Keratinocyte (primary cell): ENCODE data around the gene ENTPD5. TPM values are rescaled to one million over a fixed set of nuclear protein-coding genes. Genes with fewer than 3 reads are reported as not detected.

Experiments
- DNase-seq: peaks from one replicate; pipeline ENCODE4 v3.0.0-alpha.2; 2011; ENCODE audit warnings: low read depth, missing footprints, low spot score
- FAIRE-seq: peaks from 2 replicates; lab custom pipeline; 2011; peaks lifted over from hg19 to GRCh38; lab: Jason Lieb, UNC
- H2AFZ ChIP-seq: 2 replicates; pipeline ENCODE4 v1.6.0; 2012; ENCODE audit warnings: low read length, control low read depth, inconsistent platforms; ENCODE audit not compliant: control insufficient read depth
- H3K27ac ChIP-seq: 2 replicates; pipeline ENCODE4 v1.5.1; 2011; ENCODE audit warnings: low read length; ENCODE audit not compliant: control insufficient read depth, insufficient read depth
- H3K27me3 ChIP-seq: 3 replicates; pipeline ENCODE4 v1.6.0; 2011; ENCODE audit warnings: low read length; ENCODE audit not compliant: control insufficient read depth, insufficient read depth; ENCODE audit errors: extremely low read depth
- H3K36me3 ChIP-seq, 2 experiments: 2 replicates in 1 of 2; 3 replicates in 1 of 2; pipeline ENCODE4 v1.5.1; 2011; ENCODE audit warnings: low read length in 2 of 2, mild to moderate bottlenecking in 1 of 2; ENCODE audit not compliant: control insufficient read depth in 2 of 2, insufficient read depth in 2 of 2; ENCODE audit errors: extremely low read depth in 1 of 2
- H3K4me1 ChIP-seq: 3 replicates; pipeline ENCODE4 v1.5.1; 2011; ENCODE audit warnings: low read length; ENCODE audit not compliant: control insufficient read depth, insufficient read depth; ENCODE audit errors: extremely low read depth
- H3K4me2 ChIP-seq: 3 replicates; pipeline ENCODE4 v1.6.0; 2011; ENCODE audit warnings: low read depth, low read length; ENCODE audit not compliant: control insufficient read depth, insufficient read depth; ENCODE audit errors: extremely low read depth
- H3K4me3 ChIP-seq, 3 experiments: fragments of 200-600 bp in 1 of 3; sonication (generic) in 1 of 3; 2 replicates in 2 of 3; 3 replicates in 1 of 3; pipeline ENCODE4 v1.5.1; 2011 to 2016; ENCODE audit warnings: low read length in 3 of 3, mild to moderate bottlenecking in 3 of 3, control low read depth in 2 of 3, inconsistent platforms in 1 of 3, low read depth in 1 of 3, mixed read lengths in 1 of 3, mixed run types in 1 of 3, moderate library complexity in 1 of 3; ENCODE audit not compliant: control insufficient read depth in 2 of 3, insufficient read depth in 2 of 3; ENCODE audit errors: extremely low read depth in 1 of 3
- H3K79me2 ChIP-seq: 2 replicates; pipeline ENCODE4 v1.6.0; 2012; ENCODE audit warnings: low read length; ENCODE audit not compliant: control insufficient read depth, insufficient read depth
- H3K9ac ChIP-seq: 3 replicates; pipeline ENCODE4 v1.6.0; 2011; ENCODE audit warnings: low read length; ENCODE audit not compliant: control insufficient read depth, insufficient read depth; ENCODE audit errors: extremely low read depth
- H3K9me1 ChIP-seq: 3 replicates; pipeline ENCODE4 v1.6.0; 2011; ENCODE audit warnings: low read length; ENCODE audit not compliant: control insufficient read depth, insufficient read depth; ENCODE audit errors: extremely low read depth
- H3K9me3 ChIP-seq: 2 replicates; pipeline ENCODE4 v1.5.1; 2012; ENCODE audit warnings: low read depth, low read length; ENCODE audit not compliant: control insufficient read depth
- H4K20me1 ChIP-seq: 3 replicates; pipeline ENCODE4 v1.6.0; 2011; ENCODE audit warnings: low read length; ENCODE audit not compliant: control insufficient read depth, insufficient read depth; ENCODE audit errors: extremely low read depth
- EZH2 ChIP-seq: IDR thresholded peaks from one replicate; pipeline ENCODE4 v1.6.1; 2012; ENCODE audit warnings: inconsistent platforms, mild to moderate bottlenecking, low read length, moderate library complexity
- dilution Hi-C: fragments of 300-500 bp; cut with MboI; formaldehyde crosslinking; loops from one replicate; pipeline ENCODE4 v1.7.0; 2020; ENCODE audit warnings: low sequenced_read_pairs; ENCODE audit not compliant: extremely low pct_ligation_motif_present
- polyA plus RNA-seq, 5 experiments: library from polyadenylated mRNA; depleted of rRNA in 3 of 5; stranded (reverse) in 3 of 5; stranded (forward) in 1 of 5; unstranded in 1 of 5; fragments of >200 nt; gene quantifications; 1 replicate in 1 of 5; 2 replicates in 3 of 5; 3 replicates in 1 of 5; pipeline versions ENCODE4 v1.2.1 to v1.2.3, GENCODE V29; 2011 to 2012; ENCODE audit warnings: missing spikeins in 2 of 5, low read depth in 1 of 5, low replicate concordance in 1 of 5
- TF ChIP-seq, protein P1 (sequence below), 3 experiments: IDR thresholded peaks in 1 of 3; conservative IDR thresholded peaks in 1 of 3; optimal IDR thresholded peaks in 1 of 3; 2 replicates in 2 of 3; 3 replicates in 1 of 3; pipeline versions ENCODE3 to v1.5.1; 2011; ENCODE audit warnings: low read length in 3 of 3, mild to moderate bottlenecking in 3 of 3, moderate library complexity in 2 of 3, control low read depth in 1 of 3, inconsistent platforms in 1 of 3; ENCODE audit not compliant: insufficient read depth in 2 of 3; ENCODE audit errors: extremely low read depth in 1 of 3

Gene ENTPD5
- polyA plus RNA-seq, 1 donor (not counting 4 experiments of a cell fraction or from before 2014, with no cell fraction given), result 10.5 TPM

DNA sequence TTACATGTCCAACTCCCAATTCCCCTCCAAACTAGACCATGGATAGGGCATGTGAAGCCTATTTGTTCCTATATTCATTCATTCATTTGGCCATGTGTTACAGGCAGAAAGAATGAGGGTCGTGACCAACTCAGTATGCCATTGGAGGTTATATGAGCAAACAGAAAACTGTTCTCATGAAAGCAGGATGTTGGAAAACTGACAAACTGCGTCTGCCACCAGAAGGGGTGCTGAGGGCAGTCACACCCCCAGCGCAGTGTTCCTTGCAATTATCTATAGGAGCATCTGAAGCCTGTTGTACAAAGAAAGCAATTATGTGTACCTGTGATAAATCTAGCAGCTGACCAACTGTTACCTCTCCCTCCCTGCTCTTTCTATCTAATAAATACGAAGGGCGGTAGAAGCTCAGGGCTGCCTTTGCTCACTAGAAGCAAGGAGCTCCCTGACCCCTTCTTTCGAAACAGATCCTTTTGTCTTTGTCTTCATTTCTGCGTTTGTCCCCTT is 21.1 kb downstream of the ENTPD5 start:
- Histone ChIP-seq H3K36me3 (peaks cover 3 to 6% of the 10 kb centered on the region in 2 experiments), H3K27ac (no peak overlapping the region), H3K9ac (no peak overlapping the region), H3K79me2 (no peaks in the 10 kb centered on the region), H3K9me1 (no peaks in the 10 kb centered on the region), H3K9me3 (no peaks in the 10 kb centered on the region), H4K20me1 (no peaks in the 10 kb centered on the region), H3K4me2 (no peak overlapping the region), H3K4me1 (no peaks in the 10 kb centered on the region), H3K27me3 (no peaks in the 10 kb centered on the region), H2AFZ (no peak overlapping the region), H3K4me3 (no peak overlapping the region)
- dilution Hi-C loops, result no loop called here
- DNase-seq (no peak), FAIRE-seq (no peak)
- TF ChIP-seq, protein P1, sequence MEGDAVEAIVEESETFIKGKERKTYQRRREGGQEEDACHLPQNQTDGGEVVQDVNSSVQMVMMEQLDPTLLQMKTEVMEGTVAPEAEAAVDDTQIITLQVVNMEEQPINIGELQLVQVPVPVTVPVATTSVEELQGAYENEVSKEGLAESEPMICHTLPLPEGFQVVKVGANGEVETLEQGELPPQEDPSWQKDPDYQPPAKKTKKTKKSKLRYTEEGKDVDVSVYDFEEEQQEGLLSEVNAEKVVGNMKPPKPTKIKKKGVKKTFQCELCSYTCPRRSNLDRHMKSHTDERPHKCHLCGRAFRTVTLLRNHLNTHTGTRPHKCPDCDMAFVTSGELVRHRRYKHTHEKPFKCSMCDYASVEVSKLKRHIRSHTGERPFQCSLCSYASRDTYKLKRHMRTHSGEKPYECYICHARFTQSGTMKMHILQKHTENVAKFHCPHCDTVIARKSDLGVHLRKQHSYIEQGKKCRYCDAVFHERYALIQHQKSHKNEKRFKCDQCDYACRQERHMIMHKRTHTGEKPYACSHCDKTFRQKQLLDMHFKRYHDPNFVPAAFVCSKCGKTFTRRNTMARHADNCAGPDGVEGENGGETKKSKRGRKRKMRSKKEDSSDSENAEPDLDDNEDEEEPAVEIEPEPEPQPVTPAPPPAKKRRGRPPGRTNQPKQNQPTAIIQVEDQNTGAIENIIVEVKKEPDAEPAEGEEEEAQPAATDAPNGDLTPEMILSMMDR (optimal IDR thresholded peaks at IDR 0.05 in 1 of 3, IDR thresholded peaks at IDR 0.05 in 1 of 3, conservative IDR thresholded peaks at IDR 0.05 in 1 of 3; ENCODE audit: extremely low read depth in 1 of 3, insufficient read depth in 2 of 3, low read length in 3 of 3), result no peak
- no peak for TF ChIP-seq EZH2

DNA sequence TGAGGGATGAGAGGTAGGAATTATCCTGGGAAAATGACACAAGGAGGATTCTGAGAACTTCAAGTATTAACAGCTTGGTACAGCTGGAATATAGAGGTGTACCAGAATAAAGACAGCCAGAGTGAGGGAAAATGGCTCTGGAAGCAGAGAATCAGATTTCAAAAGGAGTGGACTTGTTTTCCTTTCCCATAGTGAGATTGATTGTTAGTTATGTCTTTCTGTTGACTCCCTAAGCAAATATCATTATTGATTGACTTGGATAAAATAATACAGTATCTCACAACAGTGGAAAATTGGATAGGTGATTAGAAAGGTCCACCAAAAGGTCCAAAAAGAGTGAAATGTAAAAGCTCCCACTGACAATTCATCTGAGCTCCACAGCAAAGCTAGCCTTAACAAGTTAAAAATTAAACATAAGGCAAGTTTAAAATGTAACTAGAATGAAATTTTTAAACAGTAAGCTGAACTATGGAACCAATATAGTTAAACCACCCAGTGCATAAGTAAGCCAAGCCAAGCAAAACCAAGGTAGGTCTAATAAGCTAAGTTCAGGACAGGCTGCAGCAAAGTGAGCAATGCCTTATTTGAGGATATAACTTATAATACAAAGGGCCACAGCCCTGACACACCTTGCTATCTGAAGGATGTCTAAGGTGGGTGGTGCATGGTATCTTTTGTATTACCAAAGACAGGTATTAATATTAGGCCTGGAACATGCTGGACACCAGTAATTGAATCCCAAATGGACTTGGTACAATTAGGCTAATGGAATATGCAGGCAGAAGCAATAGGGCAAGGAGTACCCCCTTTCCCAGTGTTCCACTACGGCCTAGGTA is 21.8 kb downstream of the ENTPD5 start:
- Histone ChIP-seq H4K20me1 (no peaks in the 10 kb centered on the region), H3K36me3 (peaks cover 3 to 6% of the 10 kb centered on the region in 2 experiments), H2AFZ (no peak overlapping the region), H3K4me2 (no peak overlapping the region), H3K4me3 (no peak overlapping the region), H3K4me1 (no peaks in the 10 kb centered on the region), H3K9ac (no peak overlapping the region), H3K79me2 (no peaks in the 10 kb centered on the region), H3K27ac (no peak overlapping the region), H3K9me3 (no peaks in the 10 kb centered on the region), H3K9me1 (no peaks in the 10 kb centered on the region), H3K27me3 (no peaks in the 10 kb centered on the region)
- DNase-seq (no peak), FAIRE-seq (no peak)
- TF ChIP-seq EZH2, result no peak
- TF ChIP-seq, protein P1 (optimal IDR thresholded peaks at IDR 0.05 in 1 of 3, IDR thresholded peaks at IDR 0.05 in 1 of 3, conservative IDR thresholded peaks at IDR 0.05 in 1 of 3; ENCODE audit: extremely low read depth in 1 of 3, insufficient read depth in 2 of 3, low read length in 3 of 3), result no peak
- dilution Hi-C loops, result no loop called here
